CD4-positive, alpha-beta T cell treated with Interleukin-6 at 100 ng/mL for 8 hours (primary cell): ENCODE measurements around the gene OR4L1.
"Not testable (repeated sequence)": the region's sequence is repeated elsewhere in the genome, so short reads cannot be mapped to it uniquely, and the experiment has no call there.

Experiments
- DNase-seq: peaks from one replicate; pipeline ENCODE4 v3.0.0-alpha.2; 2020; ENCODE audit warnings: mixed read lengths, low spot score

Gene OR4L1, protein sequence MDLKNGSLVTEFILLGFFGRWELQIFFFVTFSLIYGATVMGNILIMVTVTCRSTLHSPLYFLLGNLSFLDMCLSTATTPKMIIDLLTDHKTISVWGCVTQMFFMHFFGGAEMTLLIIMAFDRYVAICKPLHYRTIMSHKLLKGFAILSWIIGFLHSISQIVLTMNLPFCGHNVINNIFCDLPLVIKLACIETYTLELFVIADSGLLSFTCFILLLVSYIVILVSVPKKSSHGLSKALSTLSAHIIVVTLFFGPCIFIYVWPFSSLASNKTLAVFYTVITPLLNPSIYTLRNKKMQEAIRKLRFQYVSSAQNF

DNA sequence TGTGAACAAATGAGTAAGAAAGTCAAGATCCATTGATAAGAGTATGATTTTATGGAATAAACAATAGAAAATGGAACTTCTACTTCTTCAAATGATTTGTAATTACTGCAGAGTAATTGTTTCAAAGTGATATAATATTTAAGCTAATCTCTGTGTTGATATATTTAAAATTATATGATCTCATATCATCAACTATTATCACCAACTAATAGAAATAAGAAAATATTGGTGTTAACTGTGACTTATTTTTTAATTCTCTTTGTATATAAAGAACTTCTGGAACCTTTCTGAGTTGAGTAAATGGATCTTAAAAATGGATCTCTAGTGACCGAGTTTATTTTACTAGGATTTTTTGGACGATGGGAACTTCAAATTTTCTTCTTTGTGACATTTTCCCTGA lies at the start of gene OR4L1:
TSS of gene OR4L1 (plus strand) at position 301 of the 400 bp plus-strand sequence. CDS start at position 301, 0 bp downstream.
- DNase-seq, result no peak

DNA sequence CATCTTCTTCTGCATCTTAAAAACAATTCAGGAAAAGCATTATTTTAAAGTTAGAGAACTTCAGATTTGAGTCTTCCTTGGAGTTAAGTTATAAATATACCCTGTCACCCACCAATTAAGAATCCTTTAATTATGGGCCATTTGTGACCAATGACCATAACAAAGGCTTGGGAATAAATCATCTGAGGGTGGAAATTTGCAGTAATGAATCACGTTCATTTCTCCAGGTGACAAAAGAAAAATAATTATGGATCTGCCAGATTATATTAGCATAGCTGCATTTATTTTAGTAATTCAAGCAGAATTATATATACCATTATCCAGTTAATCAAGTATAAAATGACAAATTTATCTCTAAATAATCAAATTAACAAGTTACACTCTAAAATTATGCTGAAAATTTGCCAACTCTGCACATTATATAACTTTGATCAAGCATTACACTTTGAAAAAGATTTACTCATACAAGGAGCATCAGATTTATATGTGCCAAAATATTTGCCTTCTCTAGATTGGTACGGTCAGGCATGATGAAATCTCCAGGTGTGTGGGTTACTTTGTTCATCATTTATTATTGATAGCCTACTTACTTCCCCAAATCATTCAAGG lies 40.5 kb upstream of the OR4L1 start, which contains the start of gene OR4K14:
TSS of gene OR4K14 (minus strand) at position 51 of the 609 bp plus-strand sequence. CDS start 4,114 bp downstream, outside the sequence.
- no peak for DNase-seq

DNA sequence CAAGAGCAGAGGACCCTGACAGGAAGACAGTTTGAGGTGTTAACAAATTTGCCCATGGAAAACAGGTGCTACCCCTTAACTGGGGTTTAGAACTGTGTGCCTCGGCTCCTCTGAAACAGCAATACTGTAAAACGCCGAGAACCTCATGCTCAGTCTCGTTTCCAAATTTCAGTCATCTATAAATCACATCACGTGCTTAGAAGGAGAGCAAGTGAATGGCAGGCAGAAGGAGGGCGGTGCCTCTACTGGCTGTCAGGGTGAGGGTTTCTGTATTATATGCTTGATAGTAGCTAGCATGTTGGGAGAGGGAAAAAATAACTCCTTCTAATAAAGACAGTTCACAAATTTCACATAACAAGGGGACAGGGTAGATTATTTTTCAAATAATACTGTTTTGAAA lies 28.8 kb upstream of the OR4L1 start:
- DNase-seq, result no peak

DNA sequence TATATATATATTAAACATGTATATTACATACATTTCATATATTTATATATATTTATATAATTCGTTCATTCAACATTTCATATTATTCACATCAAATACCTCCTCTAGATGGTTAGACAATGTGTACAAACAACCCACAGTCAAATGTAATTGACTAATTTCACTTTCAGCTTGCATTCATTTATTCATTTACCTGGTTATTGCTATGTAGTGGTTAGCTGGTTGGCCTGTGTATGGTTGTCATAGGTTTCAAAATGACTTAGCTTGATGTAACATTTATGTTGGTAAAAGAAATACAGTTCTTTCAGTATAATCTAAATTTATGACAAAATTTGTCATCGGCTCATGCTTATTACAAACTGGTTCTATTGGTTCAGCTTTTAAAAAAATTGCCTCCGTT lies 24.4 kb upstream of the OR4L1 start:
- DNase-seq, result no peak

DNA sequence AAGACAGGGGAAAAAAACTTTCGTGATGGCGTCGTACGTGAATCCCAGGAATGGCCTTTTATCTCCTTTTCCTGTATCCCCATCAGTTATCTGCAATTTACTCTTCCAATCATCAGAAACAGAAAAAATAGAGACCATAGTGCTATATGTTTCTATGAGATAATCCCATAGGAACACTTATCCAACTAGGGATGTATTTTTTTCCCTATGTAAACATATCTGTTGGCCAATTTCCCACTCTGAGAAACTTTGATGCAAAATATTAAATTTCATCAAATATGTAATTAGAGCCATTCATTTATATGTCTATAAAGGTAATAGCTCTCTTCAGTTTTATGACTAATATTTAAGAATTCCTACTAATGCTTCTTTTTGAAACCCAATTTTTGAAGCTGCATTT lies 23.9 kb upstream of the OR4L1 start, which contains the start of gene OR4K13:
TSS of gene OR4K13 (minus strand) at position 101 of the 400 bp plus-strand sequence. CDS start 1,280 bp downstream, outside the sequence.
- DNase-seq, result no peak

DNA sequence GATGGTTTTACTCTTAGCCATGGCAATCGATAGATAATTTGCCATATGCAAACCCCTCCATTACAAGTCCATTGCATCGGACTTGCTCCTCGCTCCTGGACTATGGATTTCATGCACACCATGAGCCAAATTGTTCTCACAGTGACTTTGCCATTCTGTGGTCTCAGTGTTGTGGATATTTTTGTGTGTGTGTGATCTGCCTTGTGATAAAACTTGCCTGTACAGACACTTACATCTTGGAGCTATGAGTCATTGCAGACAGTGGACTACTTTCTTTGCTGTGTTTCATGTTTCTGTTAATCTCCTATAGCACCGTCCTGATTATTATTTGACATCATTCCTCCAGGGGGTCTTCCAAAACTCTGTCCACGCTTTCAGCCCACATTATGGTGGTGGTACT lies 15.6 kb upstream of the OR4L1 start:
- no peak for DNase-seq

DNA sequence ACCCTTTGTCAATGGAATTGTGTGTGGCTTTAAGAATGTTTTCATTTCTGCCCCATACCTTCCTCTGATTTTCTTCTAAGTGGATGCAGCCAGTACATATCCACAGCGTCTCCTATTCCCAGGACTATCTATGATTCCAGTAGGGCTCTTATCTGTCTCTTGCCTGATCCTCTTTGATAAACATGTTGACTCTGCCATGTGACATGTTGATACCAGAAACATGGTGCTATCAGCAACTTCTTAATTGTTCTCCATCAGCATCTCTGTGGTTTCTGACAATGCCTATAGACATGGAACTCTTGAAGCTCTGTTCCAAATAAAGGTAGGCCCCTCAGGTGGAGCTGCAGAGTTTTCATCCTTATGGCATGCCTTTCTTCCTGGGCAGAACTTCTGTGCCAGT lies 11.6 kb upstream of the OR4L1 start:
- no peak for DNase-seq

DNA sequence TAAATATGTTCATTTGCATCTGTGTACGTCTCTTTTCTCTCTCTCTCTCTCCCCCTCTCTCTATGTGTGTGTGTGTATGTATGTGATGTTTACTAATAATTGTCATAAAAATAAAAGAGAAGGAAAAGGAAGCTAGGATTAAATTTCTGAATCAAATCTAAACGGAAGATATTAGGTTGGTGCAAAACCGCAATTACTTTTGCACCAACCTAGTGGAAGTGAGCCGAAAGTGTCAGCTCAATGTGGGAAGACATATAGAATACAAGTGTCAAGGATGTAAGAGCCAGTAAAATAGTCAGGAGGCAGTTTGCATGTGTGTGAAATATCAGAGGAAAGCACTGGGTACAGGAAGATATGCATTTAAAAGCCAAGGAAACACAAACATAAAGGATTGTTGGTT lies 32.2 kb downstream of the OR4L1 start:
- DNase-seq, result no peak

DNA sequence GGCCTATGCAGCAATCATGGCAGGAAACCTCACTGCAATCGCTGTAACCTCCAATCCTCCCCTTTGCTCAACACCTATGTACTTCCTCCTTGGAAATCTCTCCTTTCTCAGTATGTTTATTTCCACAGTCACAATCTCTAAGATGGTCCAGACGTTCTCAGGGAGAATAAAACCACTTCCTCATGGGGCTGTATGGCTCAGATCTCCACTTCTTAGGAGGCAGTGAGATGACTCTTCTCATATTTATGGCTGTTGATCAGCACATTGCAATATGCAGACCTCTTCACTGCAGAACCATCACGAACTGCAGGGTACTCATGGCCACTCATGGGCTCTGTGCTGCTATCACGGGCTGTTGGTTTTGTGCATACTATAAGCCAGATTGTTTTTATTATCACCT lies 33.6 kb downstream of the OR4L1 start:
- no peak for DNase-seq

DNA sequence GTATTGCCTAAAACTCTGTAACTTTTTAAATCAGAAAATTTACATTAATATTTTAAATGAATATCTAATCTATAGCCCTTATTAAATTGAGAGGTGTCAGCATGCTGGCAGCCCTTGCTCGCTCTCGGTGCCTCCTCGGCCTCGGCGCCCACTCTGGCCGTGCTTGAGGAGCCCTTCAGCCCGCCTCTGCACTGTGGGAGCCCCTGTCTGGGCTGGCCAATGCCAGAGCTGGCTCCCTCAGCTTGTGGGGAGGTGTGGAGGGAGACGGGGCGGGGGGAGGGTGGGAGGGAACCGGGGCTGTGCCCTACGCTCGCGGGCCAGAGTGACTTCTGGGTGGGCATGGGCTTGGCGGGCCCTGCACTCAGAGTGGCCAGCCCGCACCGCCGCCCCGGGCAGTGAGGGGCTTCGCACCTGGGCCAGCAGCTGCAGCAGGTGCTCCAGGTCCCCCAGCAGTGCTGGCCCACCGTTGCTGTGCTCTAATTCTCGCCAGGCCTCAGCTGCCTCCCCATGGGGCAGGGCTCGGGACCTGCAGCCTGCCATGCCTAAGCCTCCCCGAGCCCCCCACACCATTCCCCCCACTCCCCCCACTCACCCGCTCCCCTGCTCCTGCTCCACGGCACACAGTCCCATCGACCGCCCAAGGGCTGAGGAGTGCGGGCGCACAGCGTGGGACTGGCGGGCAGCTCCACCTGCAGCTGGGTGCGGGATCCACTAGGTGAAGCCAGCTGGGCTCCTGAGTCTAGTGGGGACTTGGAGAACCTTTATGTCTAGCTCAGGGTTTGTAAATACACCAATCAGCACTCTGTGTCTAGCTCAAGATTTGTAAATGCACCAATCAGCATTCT lies 39.3 kb downstream of the OR4L1 start:
- DNase-seq, result not testable (repeated sequence)

DNA sequence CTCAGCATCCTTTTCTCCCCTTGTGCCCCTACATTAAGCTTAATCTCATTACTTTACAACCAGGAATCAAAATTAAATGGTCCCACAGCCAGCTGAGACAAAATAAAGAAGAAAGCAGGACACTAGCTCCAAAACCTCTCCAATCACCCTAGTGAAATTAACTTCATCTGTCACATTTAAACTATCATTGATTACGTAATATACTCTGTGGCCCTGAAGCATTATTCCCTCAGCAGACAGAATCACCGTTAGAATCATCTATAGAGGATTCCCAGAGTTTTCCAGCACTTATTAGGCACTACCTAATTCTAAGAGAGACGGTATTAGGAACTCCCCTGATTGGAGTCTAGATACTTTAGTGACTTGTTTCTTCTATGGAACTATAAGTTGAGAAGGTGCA lies 50.6 kb downstream of the OR4L1 start, which contains the start of gene OR4K17:
TSS of gene OR4K17 (plus strand) at position 302 of the 400 bp plus-strand sequence. CDS start 6,761 bp downstream, outside the sequence.
- no peak for DNase-seq
